Hematopoietic multipotent progenitor cell treated with erythropoietin and hydrocortisone succinate and interleukin-3 and kit ligand, for 4 days (in vitro differentiated cells): ENCODE measurements around the gene XRCC3.

ENCODE experiments used
- DNase-seq: peaks from one replicate; pipeline ENCODE4 v3.0.0-alpha.2; 2015

XRCC3 gene

GRCh38 chr14:103725001-103725682 lies 9.9 kb upstream of the XRCC3 start:
- DNase-seq: no peak

DNA sequence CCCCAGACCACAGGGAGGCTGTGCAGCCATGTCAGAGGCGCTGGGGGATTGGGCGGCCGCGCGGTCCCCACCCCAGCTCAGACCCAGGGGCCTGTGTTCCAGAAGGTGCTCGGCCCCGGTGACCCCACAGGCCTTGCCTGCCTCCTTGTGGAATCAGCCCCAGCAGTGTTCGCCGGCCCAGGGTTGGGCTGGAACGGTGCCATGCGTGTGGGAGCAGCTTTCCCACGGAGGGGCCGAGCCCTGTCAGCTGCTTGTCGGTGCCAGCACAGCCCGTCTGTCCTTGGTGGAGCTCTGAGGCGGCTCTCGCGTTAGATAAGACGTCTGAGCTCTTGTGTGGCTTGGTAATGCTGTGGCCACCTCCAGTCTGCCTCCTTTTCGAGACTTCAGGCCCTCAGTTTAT lies 8.9 kb upstream of the XRCC3 start:
- DNase-seq: peak; percentile 96

DNA sequence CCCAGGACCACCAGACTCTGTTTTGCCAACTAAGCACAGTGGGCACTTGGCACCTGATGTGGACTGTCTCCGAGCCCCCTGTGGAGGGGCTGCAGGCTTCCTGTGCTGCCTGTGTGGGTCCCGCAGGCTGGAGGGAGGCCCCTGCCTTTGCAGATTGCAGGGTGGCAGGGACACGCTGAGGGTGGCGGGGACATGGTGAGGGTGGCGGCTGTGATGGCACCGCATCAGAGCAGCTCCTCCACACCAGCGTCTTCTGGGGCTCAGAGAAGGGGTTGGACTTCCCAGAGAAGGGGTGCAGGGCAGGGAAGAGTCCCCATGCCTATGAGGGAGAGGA lies 8.5 kb upstream of the XRCC3 start:
- DNase-seq: no peak

DNA sequence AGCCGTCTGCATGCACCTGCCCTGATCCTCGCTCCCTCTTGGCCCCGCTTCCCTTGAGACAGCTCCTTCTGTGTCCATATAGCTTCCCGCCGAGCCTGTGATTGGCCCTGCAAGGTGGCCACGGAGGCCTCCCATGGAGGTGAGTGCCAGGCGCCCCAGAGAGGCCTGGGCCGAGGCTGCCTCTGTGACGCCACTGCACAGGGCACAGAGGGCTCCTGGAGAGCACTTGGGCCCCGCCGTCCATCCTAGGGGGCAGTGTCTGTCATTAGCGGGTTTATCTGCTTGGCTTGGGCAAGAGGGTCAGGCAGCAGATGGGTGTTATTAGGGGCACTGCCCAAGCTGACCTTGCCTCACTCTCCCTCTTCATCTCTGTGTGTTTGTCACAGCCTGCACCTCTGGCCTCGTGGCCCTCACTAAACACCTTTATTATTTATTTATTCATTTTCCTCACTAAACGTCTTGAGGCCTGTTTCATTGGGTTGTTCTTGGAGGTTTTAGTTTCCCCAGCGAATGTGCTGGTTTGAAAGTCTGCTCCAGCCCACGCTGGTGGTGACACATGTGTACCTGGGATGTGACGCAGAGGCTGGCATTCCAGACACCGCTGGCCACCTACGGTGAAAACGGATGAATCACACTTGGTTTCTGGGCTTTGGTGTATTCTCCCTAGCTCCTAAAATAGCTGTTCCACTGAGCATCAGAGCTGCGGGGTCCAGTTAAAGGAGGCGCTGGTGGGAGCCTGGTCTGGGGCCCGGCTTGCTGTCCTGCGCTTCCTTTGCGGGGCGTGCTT lies 6.3 kb upstream of the XRCC3 start:
- DNase-seq: no peak

- no peak for DNase-seq
Measured at GRCh38 chr14:103719751-103720150, 4.5 kb upstream of the XRCC3 start.

- no peak for DNase-seq
Measured at GRCh38 chr14:103718572-103718971, 3.3 kb upstream of the XRCC3 start.

GRCh38 chr14:103716899-103717411 lies 1.7 kb upstream of the XRCC3 start:
- no peak for DNase-seq

DNA sequence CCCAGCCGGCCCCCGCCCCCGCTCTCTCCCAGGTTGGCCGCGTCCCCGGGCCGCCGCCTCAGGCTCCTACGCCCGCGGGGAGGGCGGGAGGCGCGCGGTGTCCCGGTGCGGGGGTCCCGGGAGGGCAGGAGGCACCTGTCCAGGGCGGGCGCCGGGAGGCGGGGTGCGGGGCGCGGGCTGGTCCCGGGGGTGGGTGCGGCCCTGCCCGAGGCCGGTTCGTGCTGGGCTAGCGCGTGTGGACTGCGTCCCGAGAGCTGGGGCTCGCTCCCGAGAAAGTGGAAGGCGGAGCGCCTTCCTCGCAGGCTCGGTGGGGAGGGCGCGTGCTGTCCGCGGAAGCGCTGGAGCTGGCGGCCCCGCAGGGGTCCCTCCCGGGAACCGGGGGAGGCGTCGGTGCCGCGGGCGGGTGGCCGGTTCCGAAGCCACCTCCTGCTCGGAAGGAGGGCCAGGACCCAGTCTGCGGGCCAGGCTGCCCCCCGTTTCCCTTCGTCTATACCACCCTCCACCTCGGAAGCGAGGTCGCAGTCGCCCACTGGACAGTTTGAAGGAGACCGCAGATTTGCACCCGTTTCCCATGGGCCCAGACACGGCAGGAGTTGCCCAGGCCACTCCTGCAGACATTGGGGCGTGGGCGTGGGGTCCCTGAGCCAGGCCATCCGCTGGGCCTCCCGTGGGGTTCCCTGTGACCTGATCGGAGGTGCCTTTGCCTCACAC lies 995 bp upstream of the XRCC3 start:
- DNase-seq: peak; percentile 55

- DNase-seq: no peak
Measured at GRCh38 chr14:103714063-103714724, 1.1 kb downstream of the XRCC3 start.

DNA sequence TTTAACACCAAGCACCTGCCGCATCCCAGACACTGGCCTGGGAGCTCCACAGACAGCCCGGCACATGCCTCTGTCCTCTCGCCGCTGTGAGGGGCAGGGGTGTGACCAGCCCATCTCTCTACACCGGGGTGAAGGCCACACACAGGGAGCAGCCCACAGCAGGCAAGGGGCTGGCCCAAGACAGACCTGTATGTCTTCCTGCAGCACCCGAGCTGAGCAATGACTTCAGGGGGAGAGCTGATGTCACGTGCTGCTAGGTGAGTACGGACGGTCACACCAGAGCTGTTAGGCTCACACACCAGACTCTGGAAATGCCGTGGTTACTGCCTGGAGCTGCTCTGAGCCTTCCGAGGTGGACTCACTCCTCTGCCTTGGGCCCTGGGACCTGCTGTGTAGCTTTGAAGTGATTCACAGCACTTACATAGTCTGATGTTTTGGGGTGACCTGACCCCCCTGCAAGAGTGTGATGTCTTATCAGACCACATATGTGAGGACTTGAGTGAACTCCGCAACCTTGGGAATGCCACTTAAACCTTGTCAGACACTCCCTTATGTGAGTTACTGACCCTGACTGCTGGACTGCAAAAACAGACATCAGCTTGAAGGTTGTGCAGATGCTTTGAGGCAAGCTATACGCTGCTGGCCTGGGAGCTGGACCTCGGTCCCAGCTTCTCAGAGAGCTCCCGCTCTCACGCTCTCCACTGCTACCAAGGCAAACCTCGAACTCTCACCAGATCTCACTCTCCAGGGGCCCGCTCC lies 1.8 kb downstream of the XRCC3 start:
- peak; percentile 28 for DNase-seq

GRCh38 chr14:103712633-103713247 lies 2.5 kb downstream of the XRCC3 start:
- no peak for DNase-seq

GRCh38 chr14:103711516-103712431 lies 3.5 kb downstream of the XRCC3 start:
- DNase-seq: peak; percentile 29

DNA sequence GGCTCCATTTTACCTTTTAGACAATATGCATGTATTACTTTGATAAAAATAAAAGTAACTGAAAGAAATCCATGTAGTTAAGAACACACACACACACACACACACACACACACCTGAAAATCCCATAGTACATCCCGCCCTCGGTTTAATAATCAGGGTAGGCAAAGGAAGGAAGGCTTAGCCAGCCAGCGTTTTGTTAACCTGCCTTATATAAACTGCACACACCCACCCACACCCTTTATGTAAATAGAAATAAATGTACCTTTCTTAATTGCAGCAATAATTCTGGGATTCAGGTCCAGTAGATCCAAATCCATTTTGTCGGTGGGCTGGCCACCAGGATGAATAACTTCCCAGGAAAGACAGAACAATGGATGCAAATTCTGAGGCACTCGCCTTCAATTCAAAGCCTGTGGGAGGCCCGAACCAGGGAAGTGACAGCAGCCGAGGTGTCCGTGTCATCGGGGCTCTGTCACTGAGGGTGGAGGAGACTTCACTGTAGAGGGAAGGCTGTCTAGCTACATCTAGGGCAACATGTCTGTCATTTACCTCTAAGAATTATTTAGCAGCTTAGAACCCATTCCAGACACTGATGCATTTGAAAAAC lies 4.4 kb downstream of the XRCC3 start:
- no peak for DNase-seq

GRCh38 chr14:103709814-103710213 lies 5.4 kb downstream of the XRCC3 start:
- DNase-seq: no peak

- DNase-seq: no peak
Measured at GRCh38 chr14:103708750-103709187, 6.5 kb downstream of the XRCC3 start.

- no peak for DNase-seq
Measured at GRCh38 chr14:103707329-103708263, 7.7 kb downstream of the XRCC3 start.

DNA sequence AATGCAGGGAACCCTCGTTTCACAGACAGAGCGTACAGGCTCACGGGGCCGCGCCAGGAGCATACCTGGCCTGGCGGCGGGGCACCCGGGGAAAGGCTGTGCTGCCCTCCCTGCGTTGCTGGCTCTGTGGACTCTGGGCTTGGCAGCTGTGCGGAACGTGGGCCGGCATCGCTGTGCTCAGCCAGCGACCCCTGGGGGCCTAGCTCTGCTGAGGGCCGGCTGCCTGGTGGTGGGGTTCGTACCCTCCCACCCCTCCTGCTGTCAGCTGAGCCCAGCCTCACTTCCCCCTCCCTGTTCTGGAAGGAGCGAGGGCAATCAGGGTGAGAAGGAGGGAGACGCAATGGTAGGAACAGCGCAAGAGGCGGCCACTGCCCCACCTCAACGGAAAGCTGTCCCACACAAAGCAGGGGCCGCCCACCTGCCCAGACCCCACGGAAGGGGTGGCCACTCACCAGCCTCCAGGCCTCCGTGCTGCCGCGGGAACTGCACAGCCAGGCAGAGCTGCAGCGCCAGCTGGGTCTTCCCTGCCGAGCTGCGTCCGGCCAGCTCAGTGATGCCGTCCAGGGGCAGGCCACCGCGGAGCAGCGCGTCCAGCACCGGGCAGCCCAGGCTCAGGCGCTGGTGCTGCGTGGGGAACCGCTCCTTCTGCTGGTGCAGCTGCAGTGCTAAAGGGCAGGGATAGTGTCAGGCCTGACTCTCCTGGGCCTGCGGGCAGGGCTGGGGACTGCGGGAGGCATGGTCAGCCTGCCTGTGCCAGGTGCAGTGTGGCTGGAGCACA lies 8.5 kb downstream of the XRCC3 start:
- no peak for DNase-seq
